ENCODE measurements around the gene TAF11L9. TPM values are rescaled to one million over a fixed set of nuclear protein-coding genes. Genes with fewer than 3 reads are reported as not detected.
A peak's percentile ranks its signal among the peaks of the same experiment; 100 is the strongest.
"Not testable (repeated sequence)": the region's sequence is repeated elsewhere in the genome, so short reads cannot be mapped to it uniquely, and the experiment has no call there.

Gene TAF11L9
- polyA plus RNA-seq, 3 donors = not detected

- Histone ChIP-seq H3K4me2 (replicated peaks; ENCODE audit: extremely low read depth, low read length, poor library complexity, severe bottlenecking) (no peak overlapping the region), H3K4me1 (ENCODE audit: control insufficient read depth in 1 of 2, insufficient read depth in 2 of 2, low read length in 2 of 2) (no peaks in the 10 kb centered on the region), H3K4me3 (replicated peaks in 1 of 3; ENCODE audit: low read depth in 2 of 3, low read length in 3 of 3) (no peak overlapping the region), H3K36me3 (replicated peaks in 1 of 2; ENCODE audit: control insufficient read depth in 1 of 2, insufficient read depth in 2 of 2, low read length in 2 of 2) (no peaks in the 10 kb centered on the region), H3K9ac (ENCODE audit: insufficient read depth, low read length, poor library complexity, severe bottlenecking) (no peak overlapping the region), H3K27me3 (ENCODE audit: control insufficient read depth in 2 of 2, insufficient read depth in 2 of 2, low read length in 2 of 2) (no peaks in the 10 kb centered on the region), H3K79me2 (ENCODE audit: insufficient read depth, low read length) (no peaks in the 10 kb centered on the region), H2AFZ (ENCODE audit: insufficient read depth, low read depth, low read length, poor library complexity, severe bottlenecking) (no peak overlapping the region), H4K20me1 (ENCODE audit: insufficient read depth, low read length) (no peaks in the 10 kb centered on the region), H3K27ac (ENCODE audit: low read depth in 1 of 2, low read length in 2 of 2) (no peak overlapping the region), H3K9me3 (replicated peaks in 1 of 2; ENCODE audit: control insufficient read depth in 1 of 2, insufficient read depth in 1 of 2, low read length in 2 of 2) (peaks cover 7 to 23% of the 10 kb centered on the region in 2 donors)
- H3K9me3 Mint-ChIP-seq = peaks cover 7 to 21% (median 13%) of the 10 kb centered on the region in 7 donors
- TF ChIP-seq CTCF (IDR thresholded peaks at IDR 0.05) = no peak
- H3K27ac Mint-ChIP-seq = no peak overlapping the region
- DNase-seq = no peak
- no peaks in the 10 kb centered on the region for H3K36me3 Mint-ChIP-seq
- no peaks in the 10 kb centered on the region for H3K4me1 Mint-ChIP-seq
- no peak overlapping the region for H3K4me3 Mint-ChIP-seq
- intact Hi-C loops (cut with micrococcal nuclease) = no loop called here
- H3K27me3 Mint-ChIP-seq (ENCODE audit: low read depth in 3 of 3) = peaks cover 0 to 3% (median 0%) of the 10 kb centered on the region in 3 donors
- WGBS (ENCODE audit: insufficient coverage) = 95% methylated on average over 2 of the region's 3 CpGs
These were observed 25.2 kb upstream of the TAF11L9 start for GRCh38 chr5:17619354-17619753.

GRCh38 chr5:17614872-17615605, 20.8 kb upstream of the TAF11L9 start:
- no peak overlapping the region for H3K4me2 ChIP-seq (replicated peaks; ENCODE audit: extremely low read depth, low read length, poor library complexity, severe bottlenecking)
- no peak overlapping the region for H3K27ac Mint-ChIP-seq
- no peak overlapping the region for H3K4me3 ChIP-seq (replicated peaks in 1 of 3; ENCODE audit: low read depth in 2 of 3, low read length in 3 of 3)
- H4K20me1 ChIP-seq (ENCODE audit: insufficient read depth, low read length) = no peaks in the 10 kb centered on the region
- H3K27ac ChIP-seq (ENCODE audit: low read depth in 1 of 2, low read length in 2 of 2) = no peak overlapping the region
- no peak overlapping the region for H2AFZ ChIP-seq (ENCODE audit: insufficient read depth, low read depth, low read length, poor library complexity, severe bottlenecking)
- H3K9me3 Mint-ChIP-seq = peaks cover 5 to 15% (median 9%) of the 10 kb centered on the region in 7 donors
- DNase-seq = no peak
- H3K36me3 Mint-ChIP-seq = no peaks in the 10 kb centered on the region
- H3K79me2 ChIP-seq (ENCODE audit: insufficient read depth, low read length) = no peaks in the 10 kb centered on the region
- no peaks in the 10 kb centered on the region for H3K4me1 ChIP-seq (ENCODE audit: control insufficient read depth in 1 of 2, insufficient read depth in 2 of 2, low read length in 2 of 2)
- intact Hi-C loops (cut with micrococcal nuclease) = no loop called here
- TF ChIP-seq CTCF (IDR thresholded peaks at IDR 0.05) = no peak
- no peak overlapping the region for H3K4me3 Mint-ChIP-seq
- no peaks in the 10 kb centered on the region for H3K4me1 Mint-ChIP-seq
- H3K27me3 Mint-ChIP-seq (ENCODE audit: low read depth in 3 of 3) = peaks cover 0 to 2% (median 0%) of the 10 kb centered on the region in 3 donors
- peaks cover 0 to 13% of the 10 kb centered on the region in 2 donors for H3K9me3 ChIP-seq (replicated peaks in 1 of 2; ENCODE audit: control insufficient read depth in 1 of 2, insufficient read depth in 1 of 2, low read length in 2 of 2)
- no peaks in the 10 kb centered on the region for H3K36me3 ChIP-seq (replicated peaks in 1 of 2; ENCODE audit: control insufficient read depth in 1 of 2, insufficient read depth in 2 of 2, low read length in 2 of 2)
- no peak overlapping the region for H3K9ac ChIP-seq (ENCODE audit: insufficient read depth, low read length, poor library complexity, severe bottlenecking)
- 94% methylated on average over 13 of the region's 17 CpGs for WGBS (ENCODE audit: insufficient coverage)
- no peaks in the 10 kb centered on the region for H3K27me3 ChIP-seq (ENCODE audit: control insufficient read depth in 2 of 2, insufficient read depth in 2 of 2, low read length in 2 of 2)

- H3K79me2 ChIP-seq (ENCODE audit: insufficient read depth, low read length); intact Hi-C loops (cut with micrococcal nuclease); H3K27ac ChIP-seq (ENCODE audit: low read depth in 1 of 2, low read length in 2 of 2); H3K4me1 ChIP-seq (ENCODE audit: control insufficient read depth in 1 of 2, insufficient read depth in 2 of 2, low read length in 2 of 2); H4K20me1 ChIP-seq (ENCODE audit: insufficient read depth, low read length); H3K36me3 ChIP-seq (replicated peaks in 1 of 2; ENCODE audit: control insufficient read depth in 1 of 2, insufficient read depth in 2 of 2, low read length in 2 of 2); H3K36me3 Mint-ChIP-seq; H3K4me1 Mint-ChIP-seq; H3K4me3 ChIP-seq (replicated peaks in 1 of 3; ENCODE audit: low read depth in 2 of 3, low read length in 3 of 3); H3K27me3 Mint-ChIP-seq (ENCODE audit: low read depth in 3 of 3); H3K27me3 ChIP-seq (ENCODE audit: control insufficient read depth in 2 of 2, insufficient read depth in 2 of 2, low read length in 2 of 2); H3K4me3 Mint-ChIP-seq; DNase-seq; H3K9ac ChIP-seq (ENCODE audit: insufficient read depth, low read length, poor library complexity, severe bottlenecking); H2AFZ ChIP-seq (ENCODE audit: insufficient read depth, low read depth, low read length, poor library complexity, severe bottlenecking); H3K4me2 ChIP-seq (replicated peaks; ENCODE audit: extremely low read depth, low read length, poor library complexity, severe bottlenecking): not testable (repeated sequence)
- peak within 1 kb of the TSS in 1 of 7 donors; percentile 20 for H3K27ac Mint-ChIP-seq
- peaks cover 0 to 12% of the 10 kb centered on the region in 2 donors for H3K9me3 ChIP-seq (replicated peaks in 1 of 2; ENCODE audit: control insufficient read depth in 1 of 2, insufficient read depth in 1 of 2, low read length in 2 of 2)
- peaks cover 3 to 19% (median 10%) of the 10 kb centered on the region in 7 donors for H3K9me3 Mint-ChIP-seq
- WGBS (ENCODE audit: insufficient coverage) = no CpG with 5 or more reads among the region's 2 CpGs
These were observed 15.9 kb upstream of the TAF11L9 start, which contains the start of gene TAF11L12 for GRCh38 chr5:17610092-17610491. Gene TAF11L12, plus strand, starts transcription at chr5:17610392.
